A549 (cell line): ENCODE results near the gene DPP7.
A peak's percentile ranks its signal among the peaks of the same experiment; 100 is the strongest.

Experiments used
- EP300 ChIP-seq, 2 experiments: fragments of >200 bp; sonication (Bioruptor Twin); formaldehyde crosslinking; IDR thresholded peaks; 2 replicates in 1 of 2; 3 replicates in 1 of 2; pipeline ENCODE4 v1.6.1; 2016 to 2017
- FOSL2 ChIP-seq, 2 experiments: fragments of 450-650 bp in 1 of 2; fragments of >200 bp in 1 of 2; sonication (Bioruptor Twin) in 1 of 2; formaldehyde crosslinking; IDR thresholded peaks; 2 replicates each; pipeline versions ENCODE4 v1.5.0 to v1.6.1; 2016 to 2020; ENCODE audit warnings: mild to moderate bottlenecking in 1 of 2, moderate library complexity in 1 of 2
- TF ChIP-seq, protein P1 (sequence below): fragments of 250-450 bp; sonication (Bioruptor Pico); IDR thresholded peaks from 2 replicates; pipeline ENCODE4 v1.5.0; 2021; ENCODE audit warnings: mild to moderate bottlenecking, moderate library complexity, borderline replicate concordance
- TF ChIP-seq, protein P2 (sequence below): fragments of >200 bp; sonication (Bioruptor Twin); formaldehyde crosslinking; IDR thresholded peaks from 3 replicates; pipeline ENCODE4 v1.5.1; 2016
- TF ChIP-seq, protein P3 (sequence below): IDR thresholded peaks from 2 replicates; pipeline ENCODE4 v1.6.1; 2012

DNA sequence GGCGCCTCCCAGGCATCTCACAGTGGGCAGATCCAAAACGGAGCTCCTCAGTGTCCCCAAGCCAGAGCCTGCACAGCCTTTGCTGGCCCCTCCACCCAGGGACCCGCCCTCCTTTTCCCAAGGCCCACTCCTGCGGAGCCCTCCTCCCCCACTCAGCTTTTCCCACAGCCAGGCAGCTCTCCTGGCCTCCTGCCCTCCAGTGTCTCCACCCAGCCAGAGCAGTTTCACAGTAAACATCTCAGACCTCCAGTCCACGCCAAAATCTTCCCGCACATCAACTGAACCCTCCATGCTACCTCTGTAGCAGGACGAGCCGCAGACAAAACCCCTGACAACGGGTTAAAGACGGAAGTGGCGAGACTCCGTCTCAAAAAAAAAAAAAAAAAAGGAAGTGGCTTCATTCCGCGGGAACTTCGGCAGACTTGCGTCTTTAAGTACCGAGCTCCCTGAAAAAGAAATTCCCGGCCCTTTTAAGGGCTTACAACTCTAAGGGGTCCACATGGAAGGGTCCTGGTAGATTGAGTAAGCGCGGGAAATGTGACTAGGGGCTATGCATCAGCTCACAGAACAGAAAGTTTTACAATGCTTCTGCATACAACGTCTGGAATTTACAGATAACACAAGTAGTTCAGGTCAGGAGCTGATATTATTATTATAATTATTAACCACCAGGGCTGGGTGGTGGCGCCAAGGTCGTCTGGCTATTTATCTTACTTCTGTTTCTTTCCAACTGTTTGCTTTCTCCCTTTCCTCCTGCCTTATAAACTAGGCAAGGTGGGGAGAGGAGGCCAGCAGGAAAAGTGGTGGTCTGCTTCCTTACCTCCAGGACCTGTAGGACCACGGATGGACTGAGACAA is 13.0 kb upstream of the DPP7 start:
- TF ChIP-seq, protein P1, sequence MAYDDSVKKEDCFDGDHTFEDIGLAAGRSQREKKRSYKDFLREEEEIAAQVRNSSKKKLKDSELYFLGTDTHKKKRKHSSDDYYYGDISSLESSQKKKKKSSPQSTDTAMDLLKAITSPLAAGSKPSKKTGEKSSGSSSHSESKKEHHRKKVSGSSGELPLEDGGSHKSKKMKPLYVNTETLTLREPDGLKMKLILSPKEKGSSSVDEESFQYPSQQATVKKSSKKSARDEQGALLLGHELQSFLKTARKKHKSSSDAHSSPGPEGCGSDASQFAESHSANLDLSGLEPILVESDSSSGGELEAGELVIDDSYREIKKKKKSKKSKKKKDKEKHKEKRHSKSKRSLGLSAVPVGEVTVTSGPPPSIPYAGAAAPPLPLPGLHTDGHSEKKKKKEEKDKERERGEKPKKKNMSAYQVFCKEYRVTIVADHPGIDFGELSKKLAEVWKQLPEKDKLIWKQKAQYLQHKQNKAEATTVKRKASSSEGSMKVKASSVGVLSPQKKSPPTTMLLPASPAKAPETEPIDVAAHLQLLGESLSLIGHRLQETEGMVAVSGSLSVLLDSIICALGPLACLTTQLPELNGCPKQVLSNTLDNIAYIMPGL (CRISPR knock-in tag) = no peak
- TF ChIP-seq, protein P2, sequence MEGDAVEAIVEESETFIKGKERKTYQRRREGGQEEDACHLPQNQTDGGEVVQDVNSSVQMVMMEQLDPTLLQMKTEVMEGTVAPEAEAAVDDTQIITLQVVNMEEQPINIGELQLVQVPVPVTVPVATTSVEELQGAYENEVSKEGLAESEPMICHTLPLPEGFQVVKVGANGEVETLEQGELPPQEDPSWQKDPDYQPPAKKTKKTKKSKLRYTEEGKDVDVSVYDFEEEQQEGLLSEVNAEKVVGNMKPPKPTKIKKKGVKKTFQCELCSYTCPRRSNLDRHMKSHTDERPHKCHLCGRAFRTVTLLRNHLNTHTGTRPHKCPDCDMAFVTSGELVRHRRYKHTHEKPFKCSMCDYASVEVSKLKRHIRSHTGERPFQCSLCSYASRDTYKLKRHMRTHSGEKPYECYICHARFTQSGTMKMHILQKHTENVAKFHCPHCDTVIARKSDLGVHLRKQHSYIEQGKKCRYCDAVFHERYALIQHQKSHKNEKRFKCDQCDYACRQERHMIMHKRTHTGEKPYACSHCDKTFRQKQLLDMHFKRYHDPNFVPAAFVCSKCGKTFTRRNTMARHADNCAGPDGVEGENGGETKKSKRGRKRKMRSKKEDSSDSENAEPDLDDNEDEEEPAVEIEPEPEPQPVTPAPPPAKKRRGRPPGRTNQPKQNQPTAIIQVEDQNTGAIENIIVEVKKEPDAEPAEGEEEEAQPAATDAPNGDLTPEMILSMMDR = no peak
- TF ChIP-seq EP300 (IDR thresholded peaks at IDR 0.05) = no peak
- TF ChIP-seq FOSL2 (IDR thresholded peaks at IDR 0.05) = no peak
- no peak for TF ChIP-seq FOSL2 (CRISPR knock-in tag; IDR thresholded peaks at IDR 0.05)
- TF ChIP-seq, protein P3, sequence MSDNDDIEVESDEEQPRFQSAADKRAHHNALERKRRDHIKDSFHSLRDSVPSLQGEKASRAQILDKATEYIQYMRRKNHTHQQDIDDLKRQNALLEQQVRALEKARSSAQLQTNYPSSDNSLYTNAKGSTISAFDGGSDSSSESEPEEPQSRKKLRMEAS = 0 out of 2 replicates have a peak, but pooled peaks have one; percentile 23
